ENCODE results near the gene LTB4R. TPM values are rescaled to one million over a fixed set of nuclear protein-coding genes. Genes with fewer than 3 reads are reported as not detected.

The LTB4R gene
- total RNA-seq (2022; extraction: Qiagen RNA extraction; ENCODE audit: low read depth): 3.2 to 6.8 TPM (median 5.9 TPM) in 5 replicates

GRCh38 chr14:24310646-24311604 is at the start of gene LTB4R:
LTB4R (plus strand) TSS chr14:24311502; CDS start chr14:24315652, 4,150 bp downstream.

DNA sequence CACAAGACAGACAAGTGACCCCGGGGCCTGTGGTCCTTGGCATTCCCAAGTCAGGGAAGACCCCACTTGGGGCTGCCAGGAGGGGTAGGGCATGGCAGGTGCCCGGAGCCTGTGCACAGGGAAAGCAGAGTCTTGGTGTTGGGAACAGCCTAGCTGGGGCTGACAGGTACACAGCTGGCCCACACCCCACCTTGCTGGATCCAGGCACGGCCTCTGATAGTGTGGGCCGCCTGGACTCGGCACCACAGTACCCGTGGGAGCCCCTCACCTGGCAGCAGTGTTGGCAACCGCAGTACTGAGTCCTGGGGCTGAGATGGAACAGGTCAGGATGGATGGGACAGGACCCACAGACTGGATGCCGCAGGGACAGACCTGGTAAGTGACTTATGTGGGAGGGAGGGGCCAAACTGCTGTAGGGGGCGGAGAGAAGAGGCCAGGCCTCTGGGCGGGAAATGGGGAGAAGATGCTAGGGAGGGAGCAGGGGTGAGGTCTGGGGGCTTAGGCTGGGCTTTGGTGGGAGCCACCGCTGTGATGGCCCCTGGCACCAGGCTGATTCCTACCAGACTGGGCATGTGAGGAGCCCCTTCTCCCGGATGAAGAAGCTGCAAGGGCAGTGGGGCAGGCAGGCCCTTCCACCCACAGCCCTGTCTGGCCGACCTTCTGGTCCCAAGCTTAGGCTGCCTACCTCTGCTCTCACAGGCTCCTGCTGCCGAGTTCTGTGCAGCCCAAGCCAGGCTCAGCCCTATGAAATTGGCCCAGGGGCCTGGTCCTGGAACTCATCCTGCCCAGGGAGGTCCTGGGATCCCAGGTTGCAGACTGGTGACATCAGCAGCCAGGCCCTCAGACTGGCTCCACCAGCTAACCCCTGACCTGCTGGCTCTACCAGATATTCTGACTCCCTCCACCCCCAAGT is 48.2 kb upstream of the LTB4R start, which contains the start of gene TGM1:
Gene TGM1 (minus strand): TSS at position 357 of the 913 bp plus-strand sequence. CDS start 825 bp downstream, outside the sequence.

GRCh38 chr14:24271134-24271833 is 40.0 kb upstream of the LTB4R start, which contains the start of gene RABGGTA:
RABGGTA (minus strand) TSS chr14:24271597; CDS start chr14:24271115, 482 bp downstream.

GRCh38 chr14:24299255-24300191 is 11.8 kb upstream of the LTB4R start, which contains the start of the genes DHRS1 and NOP9:
DHRS1 (minus strand) TSS chr14:24299780; CDS start chr14:24299106, 674 bp downstream.
NOP9 (plus strand) TSS chr14:24299850; CDS start chr14:24299955, 105 bp downstream.

DNA sequence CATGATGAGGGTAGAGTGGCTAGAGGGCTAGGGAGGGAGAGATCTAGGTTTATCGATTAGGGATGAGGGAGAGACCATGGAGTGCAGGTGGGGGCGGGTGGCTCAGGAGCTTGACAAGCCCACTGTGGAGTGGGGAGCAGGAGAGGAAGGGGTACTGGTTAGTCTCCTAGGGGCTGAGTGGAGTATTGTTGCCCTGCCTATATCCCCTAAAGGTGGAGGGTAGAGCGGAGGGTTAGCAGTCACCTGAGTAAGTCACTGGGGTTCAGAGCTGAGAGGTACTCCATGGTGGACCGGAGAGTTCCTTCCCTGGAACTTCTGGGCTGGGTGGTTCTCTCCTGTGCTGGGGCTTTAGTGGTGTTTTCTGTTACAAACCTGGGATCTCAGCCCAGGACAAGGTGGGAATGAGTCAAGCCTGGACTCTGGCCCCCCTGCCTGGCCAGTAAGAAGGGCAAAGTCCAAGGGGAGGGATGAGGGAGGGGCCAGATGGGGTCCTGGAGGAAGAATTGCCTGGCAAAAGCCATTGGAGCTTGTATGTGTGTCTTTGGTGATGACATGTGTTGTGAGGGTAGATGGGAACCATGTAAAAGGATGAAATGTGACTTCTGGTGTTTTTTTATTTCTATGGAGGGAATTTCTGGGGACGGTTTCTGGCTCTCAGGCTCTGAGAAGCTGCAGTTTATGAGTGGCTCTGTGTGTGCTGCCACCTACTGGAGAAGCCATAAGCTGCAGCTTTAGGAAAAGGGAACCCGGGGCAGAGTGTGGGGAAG is 3.5 kb upstream of the LTB4R start, which contains the start of gene CIDEB:
Gene CIDEB (minus strand): TSS at position 403 of the 767 bp plus-strand sequence. CDS start 119 bp downstream, at position 284.

DNA sequence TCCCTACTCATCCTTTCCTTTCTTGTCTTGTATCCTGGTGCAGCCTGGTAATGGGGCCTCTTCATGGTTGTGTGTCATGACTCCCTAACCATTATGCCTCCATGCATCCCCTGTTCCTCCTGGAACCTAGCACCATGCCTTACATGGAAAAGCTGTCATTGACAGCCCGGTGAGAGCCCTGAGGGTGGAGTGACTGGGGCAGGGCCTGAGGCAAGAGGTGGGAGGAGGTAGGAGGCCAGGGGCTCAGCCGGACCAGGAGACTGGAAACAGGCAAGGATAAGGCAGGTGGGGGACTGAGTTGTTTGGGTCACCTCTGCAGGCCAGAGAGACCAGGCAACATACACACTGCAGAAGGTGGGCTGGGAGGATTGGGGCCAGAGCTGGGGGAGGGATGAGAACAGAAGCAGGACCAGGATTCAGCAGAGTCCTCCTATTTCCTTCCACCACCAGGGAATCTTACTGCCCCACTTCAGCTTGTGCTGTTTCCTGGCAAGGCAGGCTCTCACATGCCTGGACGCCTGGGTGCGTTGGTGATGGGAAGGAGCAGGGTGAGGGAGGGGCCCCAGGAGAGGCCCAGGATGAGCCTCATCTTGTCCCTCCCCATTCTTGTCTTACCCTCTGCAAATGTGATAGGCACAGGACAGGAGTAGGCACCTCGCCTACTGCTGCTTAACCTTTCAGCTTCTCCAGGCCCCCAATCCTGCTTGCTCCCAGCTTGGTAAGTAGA is 1.6 kb upstream of the LTB4R start, which contains the start of gene LTB4R2:
Gene LTB4R2 (plus strand): TSS at position 603 of the 727 bp plus-strand sequence. CDS start 525 bp downstream, outside the sequence.

GRCh38 chr14:24334431-24335291 is 23.4 kb downstream of the LTB4R start, which contains the start of gene ADCY4:
ADCY4 (minus strand) TSS chr14:24335071; CDS start chr14:24334652, 419 bp downstream.

DNA sequence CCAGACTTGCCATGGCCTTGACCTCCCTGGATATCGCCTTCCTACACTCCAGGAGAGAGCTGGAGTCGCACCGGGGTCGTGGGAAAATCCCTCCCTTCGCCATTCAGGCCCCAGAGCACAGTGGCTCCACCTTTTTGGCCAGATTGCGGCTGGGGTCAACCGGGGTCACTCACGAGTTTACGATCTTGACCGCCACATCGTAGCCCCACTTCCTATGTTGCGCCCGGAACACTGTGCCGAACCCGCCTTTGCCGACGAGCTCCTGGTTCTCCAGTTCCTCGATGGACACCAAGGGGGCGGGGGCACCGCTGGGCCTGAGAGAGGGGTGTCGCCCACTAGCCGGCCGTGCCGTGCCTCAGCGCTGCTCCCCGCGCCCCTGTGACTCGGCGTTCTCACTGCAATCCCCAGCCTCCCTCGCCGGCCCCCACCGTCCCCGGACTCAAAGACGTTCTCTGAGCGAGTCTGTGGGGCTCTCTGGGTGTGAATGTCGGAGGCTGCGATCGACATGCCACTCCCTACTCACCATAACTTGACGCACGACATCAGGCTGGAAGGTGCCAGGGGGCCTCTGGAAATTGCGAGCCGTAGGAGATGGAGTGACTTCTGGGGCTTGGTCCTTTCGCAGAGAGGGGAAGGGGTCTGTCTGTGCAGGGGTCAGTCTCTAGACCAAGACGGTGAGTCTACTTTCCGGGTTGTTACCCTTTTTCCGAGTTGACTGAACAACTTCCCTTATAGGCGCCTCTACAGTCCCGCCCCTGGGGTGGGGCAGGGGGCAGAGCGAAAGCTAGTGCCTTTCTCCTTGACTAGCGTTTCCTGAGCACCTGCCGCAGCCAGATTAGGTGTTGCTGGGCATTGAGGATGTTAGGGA is 28.2 kb downstream of the LTB4R start, which contains the start of gene RIPK3:
Gene RIPK3 (minus strand): TSS at position 708 of the 868 bp plus-strand sequence. CDS start 165 bp downstream, at position 543.

Other genes starting within 250 kb of the LTB4R start
- not detected in 5 replicates for gene CPNE6, start 239.9 kb upstream of the LTB4R start, total RNA-seq (2022; extraction: Qiagen RNA extraction; ENCODE audit: low read depth)
- 13.5 to 21.1 TPM (median 19.2 TPM) in 5 replicates for gene PCK2, start 217.2 kb upstream of the LTB4R start, total RNA-seq (2022; extraction: Qiagen RNA extraction; ENCODE audit: low read depth)
- 19.4 to 22.4 TPM (median 21.7 TPM) in 5 replicates for gene DCAF11, start 196.7 kb upstream of the LTB4R start, total RNA-seq (2022; extraction: Qiagen RNA extraction; ENCODE audit: low read depth)
- 0.53 to 0.97 TPM (median 0.65 TPM) in 5 replicates for gene NRL, start 196.6 kb upstream of the LTB4R start, total RNA-seq (2022; extraction: Qiagen RNA extraction; ENCODE audit: low read depth)
- gene FITM1, start 180.8 kb upstream of the LTB4R start, total RNA-seq (2022; extraction: Qiagen RNA extraction; ENCODE audit: low read depth): not detected in 5 replicates
- 149 to 185 TPM (median 165 TPM) in 5 replicates for gene PSME1, start 175.3 kb upstream of the LTB4R start, total RNA-seq (2022; extraction: Qiagen RNA extraction; ENCODE audit: low read depth)
- gene EMC9, start 169.9 kb upstream of the LTB4R start, total RNA-seq (2022; extraction: Qiagen RNA extraction; ENCODE audit: low read depth): 37.8 to 64.0 TPM (median 62.7 TPM) in 5 replicates
- gene PSME2, start 164.9 kb upstream of the LTB4R start, total RNA-seq (2022; extraction: Qiagen RNA extraction; ENCODE audit: low read depth): 149 to 205 TPM (median 163 TPM) in 5 replicates
- gene RNF31, start 164.0 kb upstream of the LTB4R start, total RNA-seq (2022; extraction: Qiagen RNA extraction; ENCODE audit: low read depth): 14.7 to 35.4 TPM (median 31.7 TPM) in 5 replicates
- 15.5 to 24.9 TPM (median 19.7 TPM) in 5 replicates for gene IRF9, start 150.2 kb upstream of the LTB4R start, total RNA-seq (2022; extraction: Qiagen RNA extraction; ENCODE audit: low read depth)
- 2.6 to 6.5 TPM (median 4.6 TPM) in 5 replicates for gene REC8, start 139.4 kb upstream of the LTB4R start, total RNA-seq (2022; extraction: Qiagen RNA extraction; ENCODE audit: low read depth)
- gene IPO4, start 122.7 kb upstream of the LTB4R start, total RNA-seq (2022; extraction: Qiagen RNA extraction; ENCODE audit: low read depth): 51.4 to 91.8 TPM (median 77.1 TPM) in 5 replicates
- gene TM9SF1, start 116.1 kb upstream of the LTB4R start, total RNA-seq (2022; extraction: Qiagen RNA extraction; ENCODE audit: low read depth): 48.0 to 74.0 TPM (median 66.9 TPM) in 5 replicates
- not detected in 5 replicates for gene TSSK4, start 105.8 kb upstream of the LTB4R start, total RNA-seq (2022; extraction: Qiagen RNA extraction; ENCODE audit: low read depth)
- gene CHMP4A, start 98.0 kb upstream of the LTB4R start, total RNA-seq (2022; extraction: Qiagen RNA extraction; ENCODE audit: low read depth): 76.7 to 107 TPM (median 84.4 TPM) in 5 replicates
- 22.6 to 33.8 TPM (median 29.9 TPM) in 5 replicates for gene MDP1, start 95.4 kb upstream of the LTB4R start, total RNA-seq (2022; extraction: Qiagen RNA extraction; ENCODE audit: low read depth)
- 456 to 538 TPM (median 471 TPM) in 5 replicates for gene NEDD8, start 79.1 kb upstream of the LTB4R start, total RNA-seq (2022; extraction: Qiagen RNA extraction; ENCODE audit: low read depth)
- 53.6 to 67.0 TPM (median 57.2 TPM) in 5 replicates for gene GMPR2, start 78.6 kb upstream of the LTB4R start, total RNA-seq (2022; extraction: Qiagen RNA extraction; ENCODE audit: low read depth)
- 31.9 to 41.7 TPM (median 36.3 TPM) in 5 replicates for gene TINF2, start 68.9 kb upstream of the LTB4R start, total RNA-seq (2022; extraction: Qiagen RNA extraction; ENCODE audit: low read depth)
- 0.72 to 1.3 TPM (median 0.74 TPM) in 5 replicates for gene TGM1, start 48.3 kb upstream of the LTB4R start, total RNA-seq (2022; extraction: Qiagen RNA extraction; ENCODE audit: low read depth)
- gene RABGGTA, start 39.9 kb upstream of the LTB4R start, total RNA-seq (2022; extraction: Qiagen RNA extraction; ENCODE audit: low read depth): 13.7 to 19.6 TPM (median 18.4 TPM) in 5 replicates
- gene DHRS1, start 11.7 kb upstream of the LTB4R start, total RNA-seq (2022; extraction: Qiagen RNA extraction; ENCODE audit: low read depth): 9.5 to 15.2 TPM (median 13.7 TPM) in 5 replicates
- 11.6 to 19.3 TPM (median 18.7 TPM) in 5 replicates for gene NOP9, start 11.7 kb upstream of the LTB4R start, total RNA-seq (2022; extraction: Qiagen RNA extraction; ENCODE audit: low read depth)
- gene CIDEB, start 3.5 kb upstream of the LTB4R start, total RNA-seq (2022; extraction: Qiagen RNA extraction; ENCODE audit: low read depth): 0.12 to 0.21 TPM (median 0.18 TPM) in 4 of 5 replicates, not detected in the other
- gene LTB4R2, start 1.4 kb upstream of the LTB4R start, total RNA-seq (2022; extraction: Qiagen RNA extraction; ENCODE audit: low read depth): 2.0 to 6.3 TPM (median 5.6 TPM) in 5 replicates
- gene ADCY4, start 23.6 kb downstream of the LTB4R start, total RNA-seq (2022; extraction: Qiagen RNA extraction; ENCODE audit: low read depth): 0.21 TPM in 1 of 5 replicates, not detected in the others
- gene RIPK3, start 28.5 kb downstream of the LTB4R start, total RNA-seq (2022; extraction: Qiagen RNA extraction; ENCODE audit: low read depth): not detected in 5 replicates
- gene NFATC4, start 56.7 kb downstream of the LTB4R start, total RNA-seq (2022; extraction: Qiagen RNA extraction; ENCODE audit: low read depth): 0.15 to 0.36 TPM (median 0.25 TPM) in 4 of 5 replicates, not detected in the other
- 0.25 to 0.57 TPM (median 0.27 TPM) in 5 replicates for gene NYNRIN, start 87.5 kb downstream of the LTB4R start, total RNA-seq (2022; extraction: Qiagen RNA extraction; ENCODE audit: low read depth)
- 0.59 to 2.1 TPM (median 1.1 TPM) in 5 replicates for gene CBLN3, start 118.2 kb downstream of the LTB4R start, total RNA-seq (2022; extraction: Qiagen RNA extraction; ENCODE audit: low read depth)
- gene KHNYN, start 118.5 kb downstream of the LTB4R start, total RNA-seq (2022; extraction: Qiagen RNA extraction; ENCODE audit: low read depth): 19.8 to 31.7 TPM (median 27.3 TPM) in 5 replicates
- gene SDR39U1, start 131.3 kb downstream of the LTB4R start, total RNA-seq (2022; extraction: Qiagen RNA extraction; ENCODE audit: low read depth): 33.1 to 53.2 TPM (median 49.6 TPM) in 5 replicates
- gene CMA1, start 196.8 kb downstream of the LTB4R start, total RNA-seq (2022; extraction: Qiagen RNA extraction; ENCODE audit: low read depth): not detected in 5 replicates